GM19351 (cell line): ENCODE results near the gene PCDHA9.

ENCODE experiments used
- ATAC-seq: cut with Tn5 transposase; IDR thresholded peaks from one replicate; pipeline ENCODE4 v1.9.1; 2021; ENCODE audit warnings: mild to moderate bottlenecking, moderate library complexity; ENCODE audit not compliant: unreplicated experiment

Gene PCDHA9

GRCh38 chr5:140877262-140877581 is 29.0 kb downstream of the PCDHA9 start:
- no peak for ATAC-seq

- ATAC-seq, result no peak
Observed at GRCh38 chr5:140881889-140882590, 33.9 kb downstream of the PCDHA9 start, which contains the start of gene PCDHA13. Gene PCDHA13, plus strand, starts transcription at chr5:140882124. Its CDS starts 145 bp downstream, at chr5:140882269.

GRCh38 chr5:140882591-140882899 is 34.4 kb downstream of the PCDHA9 start:
- no peak for ATAC-seq

- no peak for ATAC-seq
Observed at GRCh38 chr5:140883373-140883772, 35.2 kb downstream of the PCDHA9 start.

GRCh38 chr5:140883927-140884697 is 35.9 kb downstream of the PCDHA9 start:
- no peak for ATAC-seq
